HG02840 (cell line): Measurements from ENCODE around the gene ALK.

ENCODE experiments used
- ATAC-seq: cut with Tn5 transposase; IDR thresholded peaks from one replicate; pipeline ENCODE4 v1.9.1; 2021; ENCODE audit warnings: mild to moderate bottlenecking, moderate library complexity, moderate number of reproducible peaks; ENCODE audit not compliant: unreplicated experiment, low FRiP score

The ALK gene

DNA sequence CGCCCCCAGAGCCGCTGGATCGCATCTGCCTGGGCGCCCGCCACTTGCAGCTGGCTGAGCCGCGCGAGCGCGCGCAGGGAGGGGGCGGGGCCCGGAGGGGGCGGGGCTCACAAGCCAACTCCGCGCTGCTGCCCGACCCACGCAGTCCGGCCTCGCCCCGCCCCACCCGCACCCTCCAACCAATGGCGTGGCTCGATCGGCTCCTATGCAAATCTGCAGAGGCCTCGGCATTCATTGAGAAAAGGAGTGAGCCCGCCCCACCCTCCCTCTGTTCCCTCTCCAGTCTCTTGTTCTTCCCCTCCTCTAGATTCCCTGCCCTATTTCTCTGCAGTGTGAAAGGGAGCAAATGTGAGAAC is at the start of gene ALK:
TSS of gene ALK (minus strand) at position 27 of the 356 bp plus-strand sequence. CDS start 927 bp downstream, outside the sequence.
- no peak for ATAC-seq

DNA sequence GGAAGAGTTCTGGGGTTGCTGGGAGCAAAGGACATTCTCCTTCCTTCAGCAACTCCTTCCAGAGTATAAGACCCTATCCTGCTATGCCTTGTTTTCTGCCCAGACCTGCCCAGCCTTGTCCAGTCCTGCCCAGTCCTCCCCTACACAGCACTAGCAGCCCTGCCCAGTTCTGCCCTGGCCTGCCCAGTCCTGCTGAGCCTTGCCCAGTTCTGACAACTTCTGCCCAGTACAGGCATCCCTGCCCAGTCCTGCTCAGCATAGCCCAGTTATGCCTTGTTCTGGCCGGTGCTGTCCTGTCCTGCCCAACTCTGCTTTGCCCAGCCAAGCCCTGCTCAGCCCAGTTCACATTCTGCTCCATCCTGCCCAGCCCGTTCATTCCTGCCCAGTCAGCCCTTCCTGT is 44.9 kb upstream of the ALK start:
- no peak for ATAC-seq

DNA sequence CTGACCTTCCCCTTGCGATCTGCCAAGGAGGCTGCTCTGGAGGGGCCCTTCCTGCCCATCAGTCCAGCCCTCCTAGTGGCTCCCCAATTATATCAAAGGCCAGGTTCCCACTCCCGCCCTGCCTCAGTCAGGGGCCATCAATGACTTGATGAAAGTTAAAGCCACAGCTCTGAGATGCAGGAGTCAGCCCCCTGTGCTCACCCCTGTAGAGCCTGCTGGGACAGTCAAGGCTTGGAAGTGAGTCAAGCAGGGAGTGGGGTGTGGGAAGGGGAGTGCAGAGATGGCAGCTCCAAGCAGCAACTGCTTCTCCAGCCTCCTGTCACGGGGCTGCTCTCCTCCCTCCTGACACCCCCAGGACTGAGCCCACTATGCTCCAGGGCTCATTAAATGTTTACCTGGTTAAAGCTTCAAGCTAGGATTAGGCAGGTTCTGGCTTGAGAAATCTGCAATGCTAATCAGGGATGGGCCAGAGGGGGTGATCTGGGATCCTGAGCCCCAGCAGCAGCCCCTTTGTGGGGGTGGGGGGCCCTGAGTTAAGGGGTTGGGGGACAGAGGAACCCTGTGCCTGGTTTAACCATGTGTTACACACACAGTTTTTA is 42.7 kb upstream of the ALK start:
- no peak for ATAC-seq

DNA sequence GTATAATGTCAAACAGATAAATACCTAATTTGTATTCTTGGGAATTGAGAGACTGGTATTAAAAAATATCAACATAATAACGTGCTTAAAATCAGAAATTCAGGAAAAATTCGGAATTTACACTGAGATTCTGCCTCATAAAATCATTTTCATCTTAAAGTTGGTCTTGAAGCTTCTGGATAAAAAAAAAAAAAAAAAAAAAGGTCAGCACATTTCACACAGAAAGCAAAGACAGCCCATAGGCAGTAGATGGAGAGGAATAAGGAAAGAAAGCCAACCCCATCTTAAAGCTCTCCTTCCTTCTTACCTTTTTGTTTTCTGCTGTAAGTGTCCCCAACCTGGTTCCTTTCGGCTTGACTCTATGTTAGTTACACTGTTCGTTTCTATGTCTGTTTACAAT is 41.5 kb upstream of the ALK start:
- no peak for ATAC-seq

DNA sequence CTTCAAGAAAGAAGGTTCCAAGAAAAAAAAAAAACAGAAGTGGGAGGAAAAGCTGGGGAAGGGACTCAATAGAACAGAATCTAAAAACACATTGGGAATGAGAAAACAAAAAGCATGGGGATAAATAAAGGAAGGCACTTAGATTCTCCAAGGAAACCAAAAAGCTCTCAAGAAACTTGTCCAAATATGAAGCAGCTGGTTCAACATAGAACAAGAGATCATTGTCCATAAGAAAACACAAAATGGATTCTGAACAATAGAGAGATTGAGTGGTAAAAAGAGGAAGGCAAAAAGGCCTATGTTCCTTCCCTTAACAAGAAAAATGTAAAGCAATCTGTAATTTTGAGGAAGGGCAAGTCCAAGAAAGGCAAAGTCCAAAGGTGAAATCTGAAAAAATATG is 32.9 kb upstream of the ALK start:
- no peak for ATAC-seq

DNA sequence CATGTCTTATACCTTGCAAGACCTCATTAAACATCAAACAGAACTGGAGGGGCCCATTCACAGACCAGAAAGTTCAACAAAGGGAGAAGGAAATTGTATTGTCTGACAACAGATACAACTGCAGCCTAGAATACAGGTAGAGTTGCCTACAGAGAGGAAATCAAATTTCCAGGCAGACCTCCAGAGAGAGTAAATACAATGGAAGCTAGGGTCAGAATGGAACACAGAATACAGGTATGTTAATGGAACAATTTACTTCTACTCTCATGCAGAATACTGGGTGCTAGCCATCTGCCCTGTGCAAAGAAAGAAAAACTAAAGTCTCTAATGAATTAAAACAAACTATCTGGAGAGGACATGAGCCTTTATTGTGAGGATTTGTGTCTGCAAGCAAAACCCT is 31.6 kb upstream of the ALK start:
- ATAC-seq = no peak

DNA sequence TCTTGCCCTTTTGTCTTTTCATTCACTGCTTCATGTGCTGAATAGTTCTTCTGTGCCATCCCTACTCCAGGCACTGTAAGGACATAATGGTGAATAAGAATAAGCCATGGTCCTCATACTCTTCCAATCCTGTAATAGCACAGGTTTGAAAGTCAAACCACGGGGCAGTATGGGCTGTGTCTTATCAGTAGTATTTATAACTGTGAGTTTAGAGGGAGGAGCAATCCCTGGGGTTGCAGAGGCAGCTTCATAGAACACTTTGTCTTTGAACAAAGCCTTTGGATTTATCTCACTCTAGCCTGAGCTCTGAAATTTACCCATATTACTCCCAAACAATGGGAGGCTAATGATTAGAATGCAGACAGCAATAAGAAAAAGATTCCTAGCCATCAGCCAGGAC is 30.2 kb upstream of the ALK start:
- no peak for ATAC-seq

DNA sequence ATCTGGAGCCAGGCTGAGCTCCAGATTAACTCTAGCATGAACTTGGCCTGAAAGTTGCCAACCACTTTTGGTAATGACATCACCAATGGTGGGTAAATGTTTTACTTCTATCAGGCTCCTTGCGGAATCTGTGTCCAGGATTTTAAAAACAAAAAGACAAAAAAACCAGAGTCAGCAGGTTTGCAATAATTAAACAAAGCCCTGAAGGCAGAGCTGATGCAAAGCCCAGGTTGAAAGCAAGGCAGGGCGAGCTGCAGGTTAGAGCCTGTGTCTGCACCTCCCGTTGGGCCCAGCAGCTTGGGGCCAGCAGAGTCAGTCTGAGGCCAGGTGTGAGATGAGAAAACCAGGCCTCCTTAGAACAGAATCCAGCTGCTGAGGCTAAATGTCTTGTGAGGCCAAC is 29.1 kb upstream of the ALK start:
- ATAC-seq = no peak

DNA sequence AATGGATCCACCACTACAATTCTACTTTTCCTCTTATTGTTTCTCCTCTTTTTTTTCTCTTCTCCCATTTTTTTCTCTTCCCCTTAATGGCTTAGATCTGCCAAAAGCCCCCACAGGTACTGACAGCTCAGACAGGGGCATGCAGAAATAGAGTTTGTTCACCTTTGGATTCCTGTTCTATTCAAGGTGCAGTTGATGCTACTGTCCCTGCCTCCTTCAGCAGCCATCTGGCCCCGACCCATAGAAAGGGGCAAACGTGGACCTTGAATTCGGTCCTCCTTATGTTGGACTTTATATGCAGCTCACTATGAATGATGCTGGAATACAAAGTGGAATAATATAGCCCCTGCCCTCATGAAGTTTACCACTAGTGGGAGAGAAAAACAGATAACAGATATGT is 27.7 kb upstream of the ALK start:
- no peak for ATAC-seq

DNA sequence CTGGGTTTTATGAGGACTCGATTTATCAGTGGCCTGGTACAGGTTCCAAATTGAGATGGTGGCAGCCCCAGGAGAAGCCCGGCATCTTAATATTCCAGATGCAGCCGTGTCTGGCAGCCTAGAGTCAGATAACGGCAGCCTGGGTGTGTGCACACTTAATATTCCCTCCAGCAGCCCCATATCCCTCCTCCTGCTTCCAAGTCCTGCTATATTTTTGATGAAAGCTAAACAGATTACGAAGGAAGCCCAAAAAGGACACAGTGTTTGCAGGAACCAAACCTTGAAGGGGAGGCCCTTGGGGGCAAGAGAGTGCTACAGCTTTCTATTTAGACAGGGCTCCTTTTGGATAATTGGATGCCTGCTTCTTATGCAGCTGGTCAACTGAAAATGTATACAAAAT is 25.1 kb upstream of the ALK start:
- no peak for ATAC-seq

DNA sequence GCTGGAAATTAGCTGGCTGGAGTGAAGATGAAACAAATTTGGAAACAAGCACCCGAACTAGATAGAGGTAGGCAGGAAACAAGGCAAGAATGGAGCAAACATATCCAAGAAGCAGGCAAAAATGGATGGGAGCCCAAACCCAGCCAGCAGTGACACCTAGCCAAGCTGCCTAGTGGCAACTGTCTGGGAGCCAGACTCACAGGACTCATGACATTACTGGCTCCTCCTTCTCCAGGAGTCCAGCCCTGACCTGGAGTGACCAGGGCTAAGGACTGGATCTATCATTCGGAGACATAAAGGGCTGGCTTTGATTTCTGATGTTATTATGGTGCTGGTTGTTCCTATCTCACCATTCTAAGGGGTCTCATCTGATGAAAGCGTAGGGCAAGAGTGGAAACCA is 21.3 kb upstream of the ALK start:
- no peak for ATAC-seq

DNA sequence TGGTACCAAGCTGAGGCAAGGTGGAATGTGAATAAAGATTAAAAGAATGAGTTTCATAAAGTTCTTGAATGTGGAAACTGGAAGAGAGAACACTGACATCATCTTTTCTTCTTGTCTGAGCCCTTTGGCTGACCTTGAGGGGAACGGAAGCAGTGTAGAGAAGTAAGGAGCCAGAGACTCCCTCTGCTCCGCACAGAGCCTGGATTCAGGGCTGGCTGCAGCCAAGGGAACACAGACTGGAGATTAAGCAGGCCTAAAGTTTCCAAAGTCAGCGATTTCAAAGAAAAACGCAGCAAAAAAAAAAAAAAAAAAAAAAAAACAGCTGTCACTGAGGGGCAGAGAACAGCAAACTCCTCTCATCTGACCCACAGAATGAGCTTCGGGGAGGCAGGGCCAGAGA is 19.3 kb upstream of the ALK start:
- ATAC-seq = no peak

DNA sequence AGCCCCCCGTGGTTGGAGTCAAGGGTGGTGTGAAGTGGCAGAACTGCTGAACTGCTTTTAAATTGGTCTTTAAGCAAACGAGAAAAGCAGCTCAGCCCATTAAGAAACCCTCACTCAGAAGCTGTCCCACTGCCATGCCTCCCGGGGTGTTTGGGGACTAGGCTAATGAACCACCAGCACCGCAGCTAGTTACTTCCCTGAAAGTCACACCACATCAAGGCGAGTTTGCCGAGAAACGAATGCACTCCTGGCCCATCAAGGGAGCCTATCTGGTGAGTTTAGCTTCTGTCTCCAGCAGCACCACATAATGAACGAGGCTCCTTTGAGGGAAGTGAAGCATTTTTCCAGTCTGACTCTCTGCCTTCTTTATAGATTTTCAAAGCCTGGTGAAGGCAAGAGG is 14.6 kb upstream of the ALK start:
- no peak for ATAC-seq

DNA sequence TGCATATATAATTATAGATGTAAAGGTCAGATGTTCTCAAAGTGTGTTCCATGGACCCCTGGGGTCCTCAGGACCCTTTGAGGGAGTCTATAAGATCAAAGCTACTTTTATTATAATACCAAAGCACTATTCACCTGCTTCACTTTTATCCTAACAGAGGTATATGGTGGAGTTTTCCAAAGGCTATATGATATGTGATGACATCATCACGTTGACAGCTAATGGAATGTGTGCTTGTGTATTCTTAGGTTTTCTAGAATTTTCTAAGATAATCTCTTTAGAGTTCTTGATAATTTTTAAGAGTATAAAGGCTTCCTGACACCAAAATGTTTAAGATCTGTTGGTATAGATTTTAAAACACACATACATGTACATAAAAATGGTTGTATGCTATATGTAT is 10.4 kb upstream of the ALK start:
- ATAC-seq = no peak

DNA sequence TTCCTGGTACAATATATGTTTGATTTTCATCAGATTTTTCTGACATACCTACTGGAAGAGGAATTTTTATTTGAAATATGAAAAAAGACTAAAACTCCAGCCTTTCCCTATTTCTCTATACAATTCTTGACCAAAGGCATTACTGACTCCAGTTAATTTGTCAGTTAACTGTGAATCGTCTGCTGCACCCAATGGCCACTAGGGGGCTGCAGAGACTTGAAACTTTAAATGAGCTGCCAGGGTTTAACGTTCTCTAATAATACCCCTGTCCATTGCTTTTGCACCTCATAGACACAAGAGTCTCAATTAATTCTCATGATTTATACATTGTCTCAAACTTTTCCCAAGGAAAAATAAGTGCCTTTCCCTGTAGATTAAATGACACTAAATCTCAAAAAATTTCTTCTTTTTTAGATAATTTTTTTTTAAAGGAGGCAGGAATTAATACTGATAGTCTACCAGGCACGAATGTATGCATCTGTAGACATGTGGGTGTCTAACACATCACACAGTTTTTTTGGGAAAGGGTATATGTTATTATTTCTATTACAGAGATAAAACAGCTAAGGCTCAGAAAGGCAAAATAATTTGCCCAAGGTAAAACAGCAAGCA is 1.8 kb upstream of the ALK start:
- ATAC-seq = no peak

DNA sequence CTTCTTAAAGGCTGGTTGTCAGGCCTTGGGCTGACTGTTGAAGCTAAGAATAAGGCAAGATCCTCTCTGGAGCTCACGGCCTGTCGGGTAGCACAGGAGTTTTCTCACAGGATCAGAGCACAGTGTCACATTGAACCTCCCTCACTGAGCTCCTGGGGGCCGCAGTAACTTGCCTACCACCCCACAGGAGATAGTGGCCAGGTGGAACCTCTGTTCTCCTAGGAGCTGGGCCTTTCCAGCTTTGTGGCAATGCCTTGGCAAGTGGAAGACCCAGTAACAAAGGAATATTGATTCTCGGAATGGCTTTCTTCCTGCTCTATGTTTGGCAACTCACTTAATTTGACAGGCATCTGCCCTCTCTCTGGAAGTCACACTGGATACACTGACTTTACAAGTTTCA is 1.2 kb upstream of the ALK start:
- no peak for ATAC-seq

DNA sequence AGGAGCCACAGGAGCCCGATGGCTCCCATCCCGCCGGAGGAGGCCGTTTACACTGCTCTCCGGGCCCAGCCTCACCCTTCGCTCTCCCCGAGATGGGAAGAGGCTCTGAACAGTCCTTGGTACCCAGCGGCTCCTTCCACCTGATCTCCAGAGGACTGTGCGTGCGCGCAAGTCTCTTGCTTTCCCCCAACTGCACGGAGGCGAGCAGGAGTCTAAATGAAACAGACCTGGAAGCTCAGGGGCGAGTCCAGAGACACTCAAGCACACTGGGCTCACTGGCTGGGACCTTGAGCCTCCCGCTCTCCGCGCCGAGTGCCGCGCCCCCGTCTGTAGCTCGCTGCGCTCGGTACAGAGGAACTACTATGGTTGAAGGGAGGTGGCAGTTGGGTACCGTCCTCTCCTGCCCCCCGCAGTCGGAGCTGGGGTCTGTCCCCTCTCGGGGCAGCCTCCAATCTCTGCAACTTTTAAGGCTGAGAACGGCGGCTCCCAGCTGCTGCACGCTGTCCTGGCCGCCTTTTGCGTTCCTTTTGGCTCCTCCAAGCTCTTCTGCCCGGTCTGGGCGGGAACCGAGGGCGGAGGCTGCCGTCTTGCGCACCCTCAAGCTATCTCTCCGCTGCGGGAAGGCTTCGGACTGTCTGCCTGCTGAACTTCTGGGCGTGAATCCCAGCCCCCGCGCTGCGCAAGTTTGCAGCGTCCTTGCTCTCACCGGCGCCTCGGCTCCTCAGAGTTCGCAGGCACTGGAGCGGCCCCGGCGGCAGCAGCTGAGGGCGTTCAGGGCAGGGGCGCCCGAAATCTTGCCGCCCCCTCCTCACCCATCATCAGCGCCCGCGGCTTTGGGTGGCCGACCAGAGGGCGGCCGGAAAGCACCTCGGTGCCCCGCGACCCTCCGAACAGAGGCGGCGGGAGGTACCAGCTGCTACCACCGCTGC is 491 bp downstream of the ALK start:
- ATAC-seq = no peak

DNA sequence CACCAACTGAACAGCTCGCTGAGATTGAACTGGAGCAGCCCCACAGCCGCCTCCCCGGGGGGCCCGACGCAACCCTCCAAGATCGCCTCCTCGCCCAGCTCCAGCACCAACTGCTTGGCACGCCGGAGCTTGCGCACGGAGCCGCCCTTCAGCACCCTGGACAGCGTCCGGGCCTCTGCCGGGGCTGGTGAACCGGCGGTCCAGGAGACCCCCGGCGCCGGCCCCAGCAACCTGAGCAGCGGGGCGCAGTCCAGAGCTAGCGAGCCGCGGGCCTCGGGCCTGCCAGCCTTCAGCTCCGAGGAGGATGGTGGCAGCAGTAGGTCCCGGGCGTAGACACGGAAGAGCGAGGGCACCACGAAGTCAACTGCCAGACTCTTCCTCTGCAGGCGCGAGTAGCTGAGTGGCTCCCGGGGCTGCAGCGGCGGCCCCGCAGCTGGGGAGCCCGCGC is 1.2 kb downstream of the ALK start:
- no peak for ATAC-seq

DNA sequence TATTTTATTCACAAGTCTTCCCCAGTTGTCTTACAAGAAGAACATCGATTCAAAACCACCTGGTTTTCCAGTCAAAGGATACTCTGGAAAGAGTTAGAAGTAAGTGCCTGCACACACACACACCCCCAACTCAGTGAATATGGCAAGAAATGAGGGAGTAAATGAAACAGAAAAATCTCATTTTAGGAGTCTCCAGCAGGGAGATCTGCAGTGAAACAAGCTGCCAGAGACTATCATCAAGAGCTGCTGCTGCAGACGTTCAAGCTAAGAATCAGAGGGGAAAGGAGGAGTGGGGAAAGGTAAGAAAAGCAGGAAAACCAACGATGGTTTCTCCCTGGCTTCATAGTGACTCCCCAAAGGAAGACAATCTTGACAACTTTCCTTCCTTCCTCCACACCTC is 2.4 kb downstream of the ALK start:
- ATAC-seq = no peak

DNA sequence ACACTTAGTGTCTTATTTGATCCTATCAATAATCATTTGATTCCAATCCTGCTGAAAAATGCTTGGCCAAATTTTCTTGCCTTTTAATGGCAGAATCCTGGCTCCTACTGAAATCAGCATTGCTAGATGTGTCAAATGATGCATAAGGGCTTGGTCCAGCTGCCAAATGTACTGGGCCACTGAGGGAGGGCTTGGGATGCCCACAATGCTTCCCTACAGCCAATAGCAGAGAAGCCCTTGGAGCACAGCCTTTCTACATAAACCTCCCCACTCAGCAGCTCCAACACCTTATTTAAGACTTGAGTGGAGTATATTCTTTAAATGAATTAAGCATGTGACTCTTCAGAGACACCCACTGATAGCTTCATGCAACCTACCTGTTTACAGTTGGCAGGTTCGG is 3.6 kb downstream of the ALK start:
- ATAC-seq = no peak

DNA sequence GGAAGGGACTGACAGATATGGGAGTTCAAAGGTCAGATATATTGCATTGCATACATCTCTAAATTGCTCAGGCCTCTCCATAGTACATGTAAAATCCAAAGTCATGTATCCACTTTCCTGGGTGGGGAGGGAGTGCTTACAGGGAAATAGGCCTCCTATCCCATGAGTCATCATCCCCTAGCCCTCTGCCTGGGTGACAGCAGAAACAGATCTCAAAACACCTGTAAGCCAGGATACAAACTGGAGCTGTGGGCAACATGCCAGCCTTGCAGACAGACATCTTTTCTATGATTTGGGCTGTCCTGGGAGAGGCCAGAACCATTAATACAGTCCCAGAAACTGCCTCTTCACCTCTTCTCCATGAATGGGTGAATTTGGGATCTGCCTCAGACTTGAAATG is 4.8 kb downstream of the ALK start:
- no peak for ATAC-seq

DNA sequence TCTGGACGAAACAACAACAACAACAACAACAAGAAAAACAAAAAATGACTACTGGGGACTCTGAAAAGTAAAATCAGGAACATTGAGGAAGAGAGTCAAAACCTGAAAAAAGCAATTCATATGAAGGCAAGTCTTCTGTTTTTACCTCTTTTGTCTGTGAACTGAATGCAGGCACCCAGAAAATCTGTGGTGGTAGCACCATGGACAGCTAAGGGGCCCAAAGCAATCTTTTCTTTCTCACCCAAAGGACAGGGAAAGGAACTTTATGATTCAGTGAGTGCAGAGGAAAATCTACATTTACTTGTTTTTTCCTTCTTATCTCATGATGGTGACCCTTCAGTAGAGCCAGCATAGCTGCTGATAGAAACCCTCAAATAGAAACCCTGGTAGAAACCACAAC is 10.4 kb downstream of the ALK start:
- ATAC-seq = no peak
